Stomach smooth muscle (tissue), 2 donors: Measurements from ENCODE around the gene PLK4.

Experiments used
- H3K27ac ChIP-seq: one replicate; pipeline ENCODE4 v1.7.0; 2013; ENCODE audit warnings: mild to moderate bottlenecking, low read length, inconsistent platforms
- H3K27me3 ChIP-seq, 2 donors: one replicate each; pipeline ENCODE4 v1.7.0; 2013; ENCODE audit warnings: low read length in 2 of 2; ENCODE audit not compliant: insufficient read depth in 2 of 2, control insufficient read depth in 1 of 2
- H3K36me3 ChIP-seq, 2 donors: one replicate each; pipeline ENCODE4 v1.7.0; 2013; ENCODE audit warnings: low read length in 2 of 2; ENCODE audit not compliant: control insufficient read depth in 2 of 2, insufficient read depth in 2 of 2
- H3K4me1 ChIP-seq: one replicate; pipeline ENCODE4 v1.7.0; 2013; ENCODE audit warnings: low read length; ENCODE audit not compliant: control insufficient read depth, insufficient read depth
- H3K4me3 ChIP-seq, 2 donors: one replicate each; pipeline ENCODE4 v1.7.0; 2013; ENCODE audit warnings: low read length in 2 of 2
- H3K9ac ChIP-seq, 2 donors: one replicate each; pipeline ENCODE4 v1.7.0; 2013; ENCODE audit warnings: low read length in 2 of 2, mild to moderate bottlenecking in 1 of 2
- H3K9me3 ChIP-seq, 2 donors: one replicate each; pipeline ENCODE4 v1.7.0; 2013; ENCODE audit warnings: low read length in 2 of 2; ENCODE audit not compliant: control insufficient read depth in 2 of 2
- donor health status: healthy.
- donor health status: Pancreatic carcinoma.

Gene PLK4

DNA sequence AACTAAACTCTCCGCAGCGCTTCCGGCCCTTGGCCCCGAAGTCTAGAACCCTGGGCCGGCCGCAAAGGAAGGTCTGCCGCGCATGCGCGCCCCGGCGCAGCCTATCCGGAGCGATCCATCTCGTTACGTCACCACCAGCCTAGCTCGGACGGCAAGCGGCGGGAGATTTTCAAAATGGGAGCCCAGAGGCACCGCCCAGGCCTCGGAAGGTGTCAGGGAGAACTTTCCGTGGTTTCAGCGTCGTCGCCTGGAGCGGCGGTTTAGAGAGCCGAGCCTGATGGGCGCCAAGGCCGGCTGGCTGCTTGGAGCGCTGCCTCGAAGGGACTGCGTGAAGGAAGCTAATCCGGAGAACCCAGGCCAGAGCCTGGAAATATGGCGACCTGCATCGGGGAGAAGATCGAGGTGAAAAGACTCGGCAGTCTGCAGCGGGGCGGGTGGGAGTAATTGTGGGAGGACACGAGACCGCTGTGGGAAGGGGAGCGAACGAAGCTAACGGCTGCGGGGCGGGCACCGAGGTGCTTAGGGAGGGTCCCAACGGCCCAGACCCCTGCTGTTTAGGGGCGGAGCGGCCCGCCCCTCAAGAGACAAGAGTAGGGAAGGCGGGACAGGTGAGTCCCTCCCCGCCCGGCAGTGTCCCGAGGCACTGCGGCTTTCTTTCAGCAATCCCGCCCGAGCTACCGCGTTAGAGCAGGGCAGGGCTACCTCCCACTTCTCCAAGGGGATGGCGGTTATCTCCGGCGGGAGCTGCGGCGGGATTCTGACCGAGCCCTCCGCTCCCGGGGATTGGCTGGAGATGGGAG lies at the start of gene PLK4:
Gene PLK4 (plus strand): TSS at position 131 of the 800 bp plus-strand sequence. CDS start 242 bp downstream, at position 373.
- Histone ChIP-seq H3K9ac (peak within 1 kb of the TSS; percentile 72 to 87), H3K9me3 (no peaks in the 10 kb centered on the region), H3K4me3 (peak within 1 kb of the TSS; percentile 95 to 98), H3K36me3 (no peaks in the 10 kb centered on the region), H3K27me3 (no peaks in the 10 kb centered on the region), H3K4me1 (peaks cover 5% of the 10 kb centered on the region), H3K27ac (peak within 1 kb of the TSS; percentile 53)

DNA sequence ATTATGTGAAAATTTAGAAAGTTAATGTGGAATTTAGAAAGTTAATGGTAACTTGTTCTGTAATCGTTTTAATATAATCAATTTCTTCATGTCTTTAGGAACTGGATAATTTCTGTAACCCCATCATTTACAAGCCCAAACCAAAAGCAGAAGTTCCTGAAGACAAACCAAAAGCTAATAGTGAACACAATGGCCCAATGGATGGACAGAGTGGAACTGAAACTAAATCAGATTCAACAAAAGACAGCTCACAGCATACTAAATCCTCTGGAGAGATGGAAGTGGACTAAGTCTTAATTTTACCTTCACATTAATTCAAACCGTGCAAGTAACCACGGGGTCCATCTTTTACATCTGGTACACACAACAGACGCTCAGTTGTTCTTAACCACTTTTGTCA lies 48.1 kb upstream of the PLK4 start:
- no peak overlapping the region for H3K4me3 ChIP-seq
- no peaks in the 10 kb centered on the region for H3K27me3 ChIP-seq
- H3K9ac ChIP-seq: no peak overlapping the region
- H3K27ac ChIP-seq: no peak overlapping the region
- H3K36me3 ChIP-seq: peaks cover 0 to 9% of the 10 kb centered on the region in 2 donors
- no peaks in the 10 kb centered on the region for H3K9me3 ChIP-seq
- H3K4me1 ChIP-seq: no peaks in the 10 kb centered on the region

DNA sequence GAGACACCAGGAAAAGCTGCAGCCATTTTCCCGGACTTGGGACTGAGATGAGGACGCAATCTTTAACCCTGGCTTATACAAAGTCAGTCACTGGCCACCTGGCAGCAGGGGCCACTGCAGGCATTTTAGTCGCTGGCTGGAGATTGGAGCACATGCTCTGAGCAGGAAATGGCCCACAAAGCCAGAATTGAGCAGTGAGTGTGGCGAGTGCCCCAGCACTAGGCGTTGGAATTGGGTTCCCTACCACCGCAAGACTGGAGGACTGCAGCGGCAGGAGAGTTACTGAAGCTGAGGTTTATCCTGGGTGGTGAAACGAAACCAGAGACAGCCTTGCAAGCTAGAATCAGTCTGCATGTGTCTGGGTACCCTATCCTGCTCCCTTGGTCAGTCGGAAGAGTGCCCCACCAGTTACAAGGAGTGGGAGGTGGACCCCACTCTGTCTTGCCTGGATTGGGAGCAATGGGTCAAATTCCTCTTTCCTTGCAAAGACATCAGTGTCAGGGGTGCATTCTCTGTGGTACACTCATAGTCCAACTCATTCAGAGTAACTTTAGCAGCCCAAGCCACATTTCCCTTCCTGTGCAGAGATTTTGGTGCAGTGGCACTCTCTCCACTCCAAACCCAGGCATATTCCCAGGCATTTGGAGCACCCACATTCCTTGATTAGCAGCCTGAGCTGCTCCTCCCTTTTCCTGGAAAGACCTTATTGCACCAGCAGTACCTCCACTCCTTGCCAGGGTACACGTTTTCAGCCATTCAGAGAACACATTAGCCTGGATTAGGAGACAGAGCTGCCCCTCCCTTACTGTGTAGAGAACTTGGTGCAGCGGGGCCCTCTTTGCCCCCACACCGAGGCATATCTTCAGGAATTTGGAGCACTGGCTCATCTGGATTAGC lies 36.7 kb upstream of the PLK4 start:
- H3K4me1 ChIP-seq: no peaks in the 10 kb centered on the region
- no peak overlapping the region for H3K27ac ChIP-seq
- no peaks in the 10 kb centered on the region for H3K27me3 ChIP-seq
- no peak overlapping the region for H3K9ac ChIP-seq
- H3K36me3 ChIP-seq: no peaks in the 10 kb centered on the region
- no peaks in the 10 kb centered on the region for H3K9me3 ChIP-seq
- H3K4me3 ChIP-seq: no peak overlapping the region

DNA sequence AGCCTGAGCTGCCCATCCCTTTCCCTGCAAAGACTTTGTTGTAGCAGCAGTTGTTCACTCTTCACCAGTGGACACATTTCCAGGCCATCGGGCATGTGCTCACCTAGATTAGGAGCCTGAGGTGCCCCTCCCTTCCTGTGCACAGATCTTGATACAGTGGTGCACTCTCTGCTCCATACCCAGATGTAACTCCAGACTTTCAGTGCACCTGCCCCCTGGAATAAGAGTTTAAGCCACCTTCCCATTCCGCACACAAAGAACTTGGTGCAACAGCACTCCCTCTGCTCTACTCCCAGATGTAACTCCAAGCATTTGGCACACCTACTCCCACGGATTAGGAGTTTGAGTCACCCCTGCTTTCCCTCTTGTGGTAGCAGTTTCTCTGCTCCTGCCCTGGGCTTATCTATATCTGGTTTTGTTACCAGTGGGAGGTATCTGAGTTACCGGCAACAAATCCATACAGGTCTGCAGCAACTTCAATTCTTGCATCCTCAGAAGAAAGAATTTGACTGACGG lies 36.0 kb upstream of the PLK4 start:
- H3K27ac ChIP-seq: no peak overlapping the region
- H3K4me3 ChIP-seq: no peak overlapping the region
- H3K36me3 ChIP-seq: no peaks in the 10 kb centered on the region
- no peaks in the 10 kb centered on the region for H3K9me3 ChIP-seq
- no peaks in the 10 kb centered on the region for H3K4me1 ChIP-seq
- no peaks in the 10 kb centered on the region for H3K27me3 ChIP-seq
- no peak overlapping the region for H3K9ac ChIP-seq

DNA sequence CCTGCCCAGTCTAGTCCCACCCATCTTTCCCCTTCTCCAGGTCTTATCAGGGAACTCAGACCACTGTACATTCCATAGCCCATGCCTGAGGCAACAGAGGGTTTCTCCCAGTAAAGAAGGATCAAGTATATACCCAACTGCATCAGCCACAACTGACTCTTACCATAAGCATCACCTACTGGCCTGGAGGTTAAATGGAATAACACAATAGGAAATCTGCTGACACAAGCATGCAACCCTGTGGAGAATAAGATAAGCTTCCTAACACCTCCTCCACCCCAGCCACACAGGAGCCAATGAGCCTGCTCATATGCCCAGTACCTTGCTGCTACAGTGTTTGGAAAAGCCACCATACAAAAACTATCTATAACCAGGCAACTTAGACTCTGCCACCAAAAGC lies 34.6 kb upstream of the PLK4 start:
- Histone ChIP-seq H3K9me3 (peaks cover 0 to 7% of the 10 kb centered on the region in 2 donors), H3K36me3 (no peaks in the 10 kb centered on the region)

DNA sequence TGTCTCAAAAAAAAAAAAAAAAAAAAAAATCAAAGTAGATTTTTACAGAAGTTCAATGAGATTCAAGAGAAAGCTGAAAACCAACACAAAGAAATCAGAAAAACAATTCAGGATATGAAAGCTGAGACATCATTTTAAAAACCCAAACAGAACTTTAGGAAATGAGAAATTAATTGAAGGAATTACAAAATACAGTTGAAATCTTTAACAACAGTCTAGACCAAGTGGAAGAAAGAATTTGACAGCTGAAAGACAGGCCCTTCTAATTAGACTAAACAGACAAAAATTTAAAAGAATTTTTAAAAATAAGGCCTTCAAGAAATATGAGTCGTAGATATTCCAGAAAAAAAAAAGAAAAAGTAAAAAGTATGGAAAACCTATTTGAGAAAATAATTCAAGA lies 33.9 kb upstream of the PLK4 start:
- peaks cover 0 to 7% of the 10 kb centered on the region in 2 donors for H3K9me3 ChIP-seq
- no peak overlapping the region for H3K9ac ChIP-seq
- no peaks in the 10 kb centered on the region for H3K4me1 ChIP-seq
- no peak overlapping the region for H3K27ac ChIP-seq
- H3K27me3 ChIP-seq: no peaks in the 10 kb centered on the region
- no peaks in the 10 kb centered on the region for H3K36me3 ChIP-seq
- no peak overlapping the region for H3K4me3 ChIP-seq

More for the DNA sequence above, 34.6 kb upstream of the PLK4 start:
- Histone ChIP-seq H3K27ac (no peak overlapping the region), H3K9ac (no peak overlapping the region), H3K4me1 (no peaks in the 10 kb centered on the region), H3K27me3 (no peaks in the 10 kb centered on the region), H3K4me3 (no peak overlapping the region)

DNA sequence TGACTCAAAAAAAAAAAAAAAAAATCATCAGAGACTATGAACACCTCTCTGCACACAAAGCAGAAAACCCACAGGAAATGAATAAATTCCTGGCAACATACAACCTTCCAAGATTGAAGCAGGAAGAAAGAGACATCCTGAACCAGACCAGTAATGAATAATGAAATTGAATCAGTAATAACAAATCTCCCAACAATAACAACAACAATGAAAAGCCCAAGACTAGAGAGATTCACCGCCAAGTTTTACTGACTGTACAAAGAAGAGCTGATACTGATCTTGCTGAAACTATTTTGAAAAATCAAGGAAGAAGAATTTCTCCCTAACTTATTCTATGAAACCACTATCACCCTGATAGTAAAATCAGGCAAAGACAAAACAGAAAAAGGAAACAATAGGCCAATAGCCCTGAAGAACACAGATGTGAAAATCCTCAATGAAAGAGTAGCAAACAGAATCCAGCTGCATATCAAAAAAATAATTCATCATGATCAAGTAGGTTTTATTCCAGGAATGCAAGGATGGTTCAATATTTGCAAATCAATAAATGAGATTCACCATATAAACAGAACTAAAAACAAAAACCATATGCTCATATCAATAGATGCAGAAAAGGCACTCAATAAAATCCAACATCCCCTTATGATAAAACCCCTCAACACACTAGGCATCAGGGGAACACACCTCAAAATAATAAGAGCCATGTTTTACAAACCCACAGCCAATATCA lies 31.0 kb upstream of the PLK4 start:
- no peaks in the 10 kb centered on the region for H3K27me3 ChIP-seq
- H3K36me3 ChIP-seq: no peaks in the 10 kb centered on the region
- H3K9ac ChIP-seq: no peak overlapping the region
- no peaks in the 10 kb centered on the region for H3K4me1 ChIP-seq
- H3K4me3 ChIP-seq: no peak overlapping the region
- H3K9me3 ChIP-seq: peaks cover 0 to 10% of the 10 kb centered on the region in 2 donors
- H3K27ac ChIP-seq: no peak overlapping the region

DNA sequence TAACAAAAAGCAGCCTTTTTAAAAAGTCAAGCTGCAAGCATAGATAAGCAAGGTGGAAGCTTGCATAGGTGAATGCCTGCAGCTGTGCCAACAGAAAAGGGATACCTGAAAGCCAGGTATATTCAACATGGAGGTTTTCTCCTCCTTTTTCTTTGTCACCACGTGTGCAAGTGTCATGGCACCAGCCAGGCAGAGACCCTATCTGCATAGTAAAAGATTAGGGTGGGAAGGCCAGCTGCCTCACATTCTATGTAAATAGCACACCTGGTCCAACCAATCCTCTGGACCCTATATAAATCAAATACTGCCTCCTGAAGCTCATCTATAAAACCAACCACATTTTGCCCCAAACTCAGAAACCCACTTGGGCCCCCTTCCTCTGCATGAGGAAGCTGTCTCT lies 28.0 kb upstream of the PLK4 start:
- H3K9ac ChIP-seq: no peak overlapping the region
- no peak overlapping the region for H3K27ac ChIP-seq
- H3K9me3 ChIP-seq: peaks cover 0 to 10% of the 10 kb centered on the region in 2 donors
- H3K4me1 ChIP-seq: no peaks in the 10 kb centered on the region
- H3K36me3 ChIP-seq: no peaks in the 10 kb centered on the region
- no peak overlapping the region for H3K4me3 ChIP-seq
- no peaks in the 10 kb centered on the region for H3K27me3 ChIP-seq

DNA sequence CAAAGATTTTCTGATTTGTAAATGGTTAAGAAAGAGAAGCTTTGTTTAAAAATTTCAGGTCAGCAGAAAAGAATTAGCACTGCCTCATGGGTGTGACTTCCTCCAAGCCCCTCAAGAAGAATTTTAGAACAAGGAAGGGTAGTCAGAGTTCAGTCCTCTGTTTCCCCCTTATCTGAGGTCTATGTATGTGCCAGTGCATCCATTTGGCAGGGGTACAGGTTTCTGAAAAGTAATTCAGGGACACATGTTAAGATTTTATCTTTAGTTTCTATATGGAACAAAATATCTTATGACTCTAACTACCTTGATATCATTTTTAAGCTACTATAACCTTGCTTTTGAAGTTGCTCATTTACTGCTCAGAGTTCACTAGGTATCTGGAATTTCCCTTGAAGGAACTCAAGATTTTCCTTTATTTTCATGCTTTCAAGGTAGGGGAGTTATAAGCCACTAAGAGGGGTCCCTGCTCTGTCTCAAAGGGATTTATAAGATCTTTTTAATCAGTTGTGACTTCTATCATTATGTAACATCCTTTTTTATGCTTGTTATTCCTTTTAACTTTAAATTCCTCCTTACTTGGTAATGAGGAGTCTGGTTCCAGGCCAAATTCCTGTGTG lies 24.4 kb upstream of the PLK4 start:
- Histone ChIP-seq H3K9me3 (peaks cover 0 to 4% of the 10 kb centered on the region in 2 donors), H3K36me3 (no peaks in the 10 kb centered on the region), H3K9ac (no peak overlapping the region), H3K27me3 (no peaks in the 10 kb centered on the region), H3K4me1 (no peaks in the 10 kb centered on the region), H3K4me3 (no peak overlapping the region), H3K27ac (no peak overlapping the region)
